Stimulated activated naive CD8-positive, alpha-beta T cell treated with anti-CD3 and anti-CD28 coated beads, Interleukin-15, Interleukin-2, amounts not matched to agents 100 ng/mL and 50 ng/mL, for 24 hours (primary cell): ENCODE data around the gene TM2D1.
A peak's percentile ranks its signal among the peaks of the same experiment; 100 is the strongest.

Experiments
- H3K27ac Mint-ChIP-seq: one replicate; pipeline ENCODE4 v1.8.0; 2021; ENCODE audit warnings: mild to moderate bottlenecking, mixed read lengths
- H3K27me3 Mint-ChIP-seq: one replicate; pipeline ENCODE4 v1.8.0; 2021; ENCODE audit warnings: mixed read lengths
- H3K36me3 Mint-ChIP-seq: one replicate; pipeline ENCODE4 v1.8.0; 2021; ENCODE audit warnings: low read depth, mixed read lengths
- H3K4me1 Mint-ChIP-seq: one replicate; pipeline ENCODE4 v1.8.0; 2021; ENCODE audit warnings: low read depth, mixed read lengths
- H3K4me3 Mint-ChIP-seq: one replicate; pipeline ENCODE4 v1.8.0; 2021; ENCODE audit warnings: mild to moderate bottlenecking, mixed read lengths
- H3K9me3 Mint-ChIP-seq: one replicate; pipeline ENCODE4 v1.8.0; 2021; ENCODE audit warnings: mixed read lengths

The TM2D1 gene

DNA sequence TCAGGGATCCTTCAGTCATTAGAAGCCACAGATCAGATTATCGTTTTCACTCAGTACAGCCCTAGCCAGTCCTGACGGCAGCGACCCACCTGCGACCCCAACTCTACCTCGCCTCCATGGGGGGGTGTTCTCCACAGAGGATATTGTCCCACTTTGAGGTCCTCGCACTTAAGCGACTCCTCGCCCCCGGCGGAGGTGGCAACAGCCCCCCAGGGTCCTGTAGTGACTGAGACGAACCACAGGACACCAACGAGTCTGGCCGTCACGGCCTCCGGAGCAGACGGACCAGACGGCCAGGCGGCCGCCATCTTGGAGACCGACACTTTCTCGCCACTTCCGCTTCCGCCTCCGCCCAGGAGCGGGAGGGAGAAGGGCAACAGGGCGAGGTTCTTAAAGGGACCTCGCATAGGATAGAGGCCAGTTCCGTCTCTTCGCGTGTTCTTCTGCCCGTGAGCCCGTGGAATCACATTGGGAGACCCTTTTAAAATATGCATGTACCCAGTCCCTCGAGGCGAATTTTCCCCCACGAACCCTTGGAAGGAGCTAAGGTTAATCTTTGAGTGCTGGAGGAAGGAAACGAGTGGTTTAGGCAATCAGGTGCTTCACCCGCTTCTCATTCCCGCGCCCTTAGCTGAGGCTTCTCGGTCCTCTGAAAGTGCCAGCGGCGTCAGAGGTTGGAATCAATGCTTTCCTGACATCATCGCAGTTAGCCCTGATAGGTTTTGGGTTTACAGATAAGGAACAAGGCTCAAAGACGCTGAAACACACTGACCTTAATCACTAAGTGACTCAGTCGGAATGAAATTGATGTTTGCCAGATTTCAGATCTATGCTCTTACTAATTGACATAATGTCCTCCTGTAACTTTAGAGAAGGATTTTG lies at the start of gene TM2D1:
TSS of gene TM2D1 (minus strand) at position 329 of the 882 bp plus-strand sequence. CDS start at position 308, 21 bp downstream.
- Mint-ChIP-seq H3K27me3 (no peaks in the 10 kb centered on the region), H3K4me3 (peak within 1 kb of the TSS; percentile 97), H3K9me3 (no peaks in the 10 kb centered on the region), H3K36me3 (peaks cover 20% of the 10 kb centered on the region), H3K4me1 (peaks cover 36% of the 10 kb centered on the region), H3K27ac (peak within 1 kb of the TSS; percentile 97)

DNA sequence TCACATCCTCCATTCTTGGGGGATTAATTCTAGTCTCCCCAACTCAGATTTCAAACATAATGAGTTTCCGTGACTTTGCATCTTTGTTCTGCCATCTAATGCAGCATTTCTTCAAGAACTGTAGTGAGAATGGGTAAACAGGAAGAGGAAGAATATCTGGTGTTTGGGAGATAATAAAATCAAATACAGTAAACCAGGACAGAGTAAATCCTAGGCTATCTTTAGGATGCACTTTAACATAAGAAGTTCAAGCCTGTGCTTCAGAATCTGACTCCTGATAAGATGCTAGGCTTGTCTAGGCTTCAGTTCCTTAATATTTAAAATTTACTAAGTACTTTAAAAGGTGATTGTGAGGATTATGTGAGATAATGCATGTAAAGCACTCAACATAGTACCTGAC lies 45.2 kb upstream of the TM2D1 start:
- no peak overlapping the region for H3K4me3 Mint-ChIP-seq
- no peak overlapping the region for H3K27ac Mint-ChIP-seq
- H3K4me1 Mint-ChIP-seq, result no peaks in the 10 kb centered on the region
- no peaks in the 10 kb centered on the region for H3K27me3 Mint-ChIP-seq
- peaks cover 12% of the 10 kb centered on the region for H3K36me3 Mint-ChIP-seq
- H3K9me3 Mint-ChIP-seq, result no peaks in the 10 kb centered on the region

DNA sequence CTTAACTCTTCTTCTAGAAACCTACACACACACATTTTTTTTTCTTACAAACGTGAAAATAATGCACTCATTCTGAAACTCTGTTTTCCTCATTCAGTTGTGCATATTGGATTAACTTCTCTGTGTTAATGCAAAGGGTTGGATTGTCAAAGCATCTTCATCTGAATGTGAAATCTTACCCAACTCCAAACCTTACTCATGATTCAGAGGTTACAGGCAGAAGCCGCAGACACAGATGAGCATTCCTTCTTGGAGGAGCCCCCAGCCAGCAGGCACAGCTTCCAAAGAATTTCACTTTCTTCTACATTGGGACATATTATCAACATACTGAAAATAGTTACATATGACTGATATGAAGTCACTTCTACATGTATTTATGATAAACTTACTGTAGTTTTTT lies 33.0 kb upstream of the TM2D1 start:
- H3K4me1 Mint-ChIP-seq, result peaks cover 21% of the 10 kb centered on the region
- H3K27ac Mint-ChIP-seq, result no peak overlapping the region
- H3K27me3 Mint-ChIP-seq, result no peaks in the 10 kb centered on the region
- no peak overlapping the region for H3K4me3 Mint-ChIP-seq
- H3K9me3 Mint-ChIP-seq, result no peaks in the 10 kb centered on the region
- H3K36me3 Mint-ChIP-seq, result no peaks in the 10 kb centered on the region

DNA sequence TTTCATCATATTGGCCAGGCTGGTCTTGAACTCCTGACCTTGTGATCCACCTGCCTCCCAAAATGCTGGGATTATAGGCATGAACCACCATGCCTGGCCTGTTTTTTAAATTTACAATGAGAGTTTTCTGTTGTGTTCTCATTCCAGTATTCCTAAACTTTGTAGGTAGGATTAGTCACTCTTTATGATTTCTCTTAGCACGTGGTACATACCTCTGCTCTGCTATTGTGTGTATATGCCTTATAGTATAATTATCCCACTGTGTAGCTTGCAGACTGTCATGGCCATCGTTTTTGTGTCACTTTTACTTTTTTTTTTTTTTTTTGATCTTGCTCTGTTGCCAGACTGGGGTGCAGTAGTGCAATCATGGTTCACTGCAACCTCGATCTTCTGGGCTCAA lies 31.8 kb upstream of the TM2D1 start:
- no peak overlapping the region for H3K4me3 Mint-ChIP-seq
- H3K27me3 Mint-ChIP-seq, result no peaks in the 10 kb centered on the region
- H3K9me3 Mint-ChIP-seq, result no peaks in the 10 kb centered on the region
- no peak overlapping the region for H3K27ac Mint-ChIP-seq
- H3K36me3 Mint-ChIP-seq, result no peaks in the 10 kb centered on the region
- peaks cover 21% of the 10 kb centered on the region for H3K4me1 Mint-ChIP-seq

DNA sequence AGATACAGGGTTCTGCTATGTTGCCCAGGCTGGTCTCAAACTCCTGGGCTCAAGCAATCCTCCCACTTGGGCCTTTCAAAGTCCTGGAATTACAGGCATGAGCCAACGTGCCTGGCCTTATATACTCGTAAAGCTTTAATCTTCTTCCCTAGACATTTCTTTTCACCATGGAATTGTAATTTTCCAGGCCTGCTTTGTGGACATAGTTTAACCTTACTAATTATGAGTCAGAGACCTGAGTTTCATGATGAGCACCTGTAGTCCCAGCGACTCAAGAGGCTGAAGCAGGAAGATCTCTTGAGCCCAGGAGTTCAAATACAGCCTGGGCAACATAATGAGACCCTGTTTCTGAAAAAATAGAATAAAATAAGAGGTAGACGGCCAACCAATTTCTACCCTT lies 29.6 kb upstream of the TM2D1 start:
- no peak overlapping the region for H3K4me3 Mint-ChIP-seq
- no peaks in the 10 kb centered on the region for H3K9me3 Mint-ChIP-seq
- no peaks in the 10 kb centered on the region for H3K27me3 Mint-ChIP-seq
- H3K27ac Mint-ChIP-seq, result peak overlapping the region; percentile 48
- no peaks in the 10 kb centered on the region for H3K36me3 Mint-ChIP-seq
- peaks cover 21% of the 10 kb centered on the region for H3K4me1 Mint-ChIP-seq

DNA sequence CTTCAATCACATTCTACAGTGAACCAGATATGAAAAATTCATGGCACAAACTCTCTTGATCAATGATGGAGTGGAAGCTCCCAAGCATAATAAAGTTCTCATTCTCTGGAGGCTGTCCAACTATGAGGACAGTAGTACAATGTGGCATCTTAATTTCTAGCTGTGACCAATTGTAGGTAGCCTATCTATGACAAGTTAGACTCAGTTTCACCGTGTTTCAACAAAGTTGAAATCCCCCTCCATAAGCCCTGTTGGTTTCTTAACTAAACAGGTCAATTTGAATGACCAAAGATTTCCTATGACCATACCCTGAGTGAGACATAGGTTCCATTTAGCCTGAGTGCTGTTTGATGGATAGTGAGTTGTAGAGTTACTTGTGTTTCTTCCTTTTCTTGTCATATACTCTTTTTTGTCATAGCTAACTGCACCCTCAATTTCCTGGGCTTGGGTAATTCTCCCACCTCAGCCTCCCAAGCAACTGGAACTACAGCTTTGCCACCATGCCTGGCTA lies 29.1 kb upstream of the TM2D1 start:
- H3K4me1 Mint-ChIP-seq, result peaks cover 21% of the 10 kb centered on the region
- H3K9me3 Mint-ChIP-seq, result no peaks in the 10 kb centered on the region
- H3K36me3 Mint-ChIP-seq, result no peaks in the 10 kb centered on the region
- peak overlapping the region; percentile 29 for H3K27ac Mint-ChIP-seq
- H3K27me3 Mint-ChIP-seq, result no peaks in the 10 kb centered on the region
- no peak overlapping the region for H3K4me3 Mint-ChIP-seq

DNA sequence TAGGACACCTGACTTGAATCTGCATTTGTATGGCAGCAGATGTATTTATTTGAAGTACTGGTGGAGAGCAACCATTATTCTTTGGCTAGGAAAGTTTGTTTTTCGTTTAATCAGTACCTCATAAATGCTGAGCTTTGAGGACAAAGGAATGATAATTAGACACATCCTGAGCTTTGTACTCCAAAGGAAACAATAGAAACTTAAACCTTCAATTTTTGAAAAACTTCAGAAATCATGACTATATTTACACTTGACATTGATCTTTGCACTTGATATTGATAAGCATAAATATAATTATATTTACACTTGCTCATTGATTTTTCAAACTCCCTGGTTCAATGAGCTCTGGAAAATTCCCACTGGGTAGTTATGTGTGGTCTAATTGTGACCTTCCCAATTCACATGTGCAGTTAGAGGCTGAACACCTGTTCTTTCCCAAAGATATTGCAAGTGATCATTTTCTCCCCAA lies 28.0 kb upstream of the TM2D1 start:
- Mint-ChIP-seq H3K27ac (no peak overlapping the region), H3K36me3 (no peaks in the 10 kb centered on the region), H3K4me3 (no peak overlapping the region), H3K4me1 (peaks cover 17% of the 10 kb centered on the region), H3K27me3 (no peaks in the 10 kb centered on the region), H3K9me3 (no peaks in the 10 kb centered on the region)

DNA sequence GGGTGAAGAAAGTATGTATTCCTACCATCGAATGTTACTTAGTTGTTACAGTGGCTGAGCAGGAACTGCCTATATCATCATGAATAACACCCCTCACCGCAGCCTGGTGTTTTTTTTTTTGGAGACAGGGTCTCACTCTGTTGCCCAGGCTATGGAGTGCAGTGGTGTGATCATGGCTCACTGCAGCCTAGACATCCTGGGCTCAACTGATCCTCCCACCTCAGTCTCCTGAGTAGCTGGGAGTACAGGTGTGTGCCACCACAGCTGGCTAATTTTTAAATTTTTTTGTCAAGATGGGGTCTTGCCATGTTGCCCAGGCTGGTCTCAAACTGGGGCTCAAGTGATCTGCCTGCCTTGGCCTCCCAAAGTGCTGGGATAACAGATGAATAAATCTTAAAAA lies 24.6 kb upstream of the TM2D1 start:
- Mint-ChIP-seq H3K36me3 (no peaks in the 10 kb centered on the region), H3K4me3 (no peak overlapping the region)

DNA sequence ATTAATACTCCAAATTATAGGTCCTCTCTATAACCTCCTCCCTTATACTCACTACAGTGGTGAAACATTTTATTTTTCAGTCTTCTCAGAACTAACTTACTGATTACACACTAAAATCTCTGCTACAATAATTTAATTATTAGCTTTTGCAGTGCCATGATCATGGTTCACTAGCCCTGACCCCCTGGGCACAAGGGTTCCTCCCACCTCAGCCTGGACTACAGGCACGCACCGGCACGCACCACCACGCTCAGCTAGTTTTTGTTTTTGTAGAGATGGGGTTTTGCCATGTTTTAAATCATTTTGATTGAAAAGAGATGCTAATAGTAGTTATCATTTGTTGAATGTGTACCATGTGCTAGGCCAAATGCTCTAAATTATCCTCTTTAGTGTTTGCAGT lies 23.6 kb upstream of the TM2D1 start:
- Mint-ChIP-seq H3K9me3 (no peaks in the 10 kb centered on the region), H3K36me3 (no peaks in the 10 kb centered on the region), H3K4me1 (peaks cover 8% of the 10 kb centered on the region), H3K27me3 (no peaks in the 10 kb centered on the region), H3K27ac (peak overlapping the region; percentile 45), H3K4me3 (no peak overlapping the region)

More for the DNA sequence above, 24.6 kb upstream of the TM2D1 start:
- H3K4me1 Mint-ChIP-seq, result peaks cover 17% of the 10 kb centered on the region
- H3K27ac Mint-ChIP-seq, result no peak overlapping the region
- no peaks in the 10 kb centered on the region for H3K9me3 Mint-ChIP-seq
- H3K27me3 Mint-ChIP-seq, result no peaks in the 10 kb centered on the region

DNA sequence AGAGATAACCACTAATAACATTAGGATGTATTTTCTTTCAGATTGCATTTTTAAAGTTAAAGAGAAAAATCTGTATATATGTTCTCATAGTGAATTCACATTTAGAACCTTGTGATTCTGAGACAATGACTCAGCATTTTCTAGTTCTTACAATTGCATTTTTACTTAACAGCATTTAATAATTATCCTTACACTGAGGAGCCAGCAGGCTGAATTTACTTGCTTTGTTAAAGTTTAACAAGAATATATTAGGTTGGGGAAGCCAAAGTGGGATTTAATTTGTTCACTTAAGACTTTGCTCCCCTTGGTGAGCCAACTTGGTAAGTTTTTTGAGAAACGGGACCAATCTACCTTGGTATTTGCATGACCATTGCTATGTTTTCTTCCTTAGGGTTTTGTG lies 21.9 kb upstream of the TM2D1 start:
- Mint-ChIP-seq H3K4me3 (no peak overlapping the region), H3K27me3 (no peaks in the 10 kb centered on the region), H3K9me3 (no peaks in the 10 kb centered on the region), H3K27ac (no peak overlapping the region), H3K36me3 (no peaks in the 10 kb centered on the region), H3K4me1 (peaks cover 14% of the 10 kb centered on the region)

DNA sequence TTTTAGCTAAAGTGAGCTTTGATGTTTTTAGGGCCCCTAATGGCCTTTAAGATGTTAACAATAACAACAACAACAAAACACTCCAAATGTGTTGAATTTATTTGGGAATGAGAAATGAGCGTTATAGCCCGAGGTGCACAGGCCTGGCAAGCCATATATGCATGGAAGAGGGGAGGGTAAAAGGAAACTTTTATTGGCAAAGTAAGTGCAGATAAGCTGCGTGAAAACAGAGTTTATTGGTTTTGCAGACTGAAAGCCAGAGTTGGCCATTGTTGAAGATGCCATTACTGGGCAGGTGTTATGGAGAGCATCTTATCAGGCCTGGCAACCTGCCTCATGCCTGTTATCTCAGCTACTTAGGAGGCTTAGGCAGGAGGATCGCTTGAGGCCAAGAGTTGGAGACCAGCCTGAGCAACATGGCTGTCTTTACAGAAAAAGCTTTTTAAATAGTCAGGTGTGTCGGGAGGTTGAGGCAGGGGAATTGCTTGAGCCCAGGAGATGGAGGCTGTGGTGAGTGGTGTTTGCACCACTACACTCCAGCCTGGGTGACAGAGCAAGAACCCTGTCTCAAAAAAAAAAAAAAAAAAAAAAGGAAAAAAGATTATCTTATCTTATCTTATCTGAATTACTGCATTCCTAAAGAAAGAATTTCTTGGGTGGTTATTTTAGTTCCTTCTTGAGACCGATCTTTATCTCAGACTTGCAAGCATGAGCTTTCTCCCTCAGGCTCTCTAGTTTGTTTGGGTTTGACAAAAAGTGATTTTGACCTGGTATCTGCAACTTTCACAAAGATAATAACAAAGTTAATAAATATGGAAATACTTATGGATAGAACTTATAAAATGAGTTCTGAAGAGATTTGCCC lies 19.0 kb upstream of the TM2D1 start:
- Mint-ChIP-seq H3K36me3 (no peaks in the 10 kb centered on the region), H3K27me3 (no peaks in the 10 kb centered on the region), H3K27ac (no peak overlapping the region), H3K4me3 (peak overlapping the region; percentile 67), H3K4me1 (peaks cover 22% of the 10 kb centered on the region), H3K9me3 (no peaks in the 10 kb centered on the region)

DNA sequence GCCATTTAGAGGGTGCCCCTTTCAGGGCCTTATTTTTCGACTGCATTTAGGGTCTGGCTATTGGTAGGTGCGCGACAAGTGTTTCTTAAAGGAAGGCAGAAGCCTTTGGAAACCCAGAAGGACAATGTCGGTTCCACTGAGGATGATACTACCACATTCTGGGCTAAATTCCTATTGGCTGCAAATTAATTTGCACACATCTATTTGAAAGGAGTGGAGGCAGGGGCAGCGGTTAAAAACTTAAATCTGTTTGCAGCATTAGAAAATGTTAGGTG lies 18.4 kb upstream of the TM2D1 start:
- Mint-ChIP-seq H3K27me3 (no peaks in the 10 kb centered on the region), H3K9me3 (no peaks in the 10 kb centered on the region), H3K36me3 (no peaks in the 10 kb centered on the region), H3K4me1 (peaks cover 22% of the 10 kb centered on the region), H3K4me3 (peak overlapping the region; percentile 67), H3K27ac (no peak overlapping the region)

DNA sequence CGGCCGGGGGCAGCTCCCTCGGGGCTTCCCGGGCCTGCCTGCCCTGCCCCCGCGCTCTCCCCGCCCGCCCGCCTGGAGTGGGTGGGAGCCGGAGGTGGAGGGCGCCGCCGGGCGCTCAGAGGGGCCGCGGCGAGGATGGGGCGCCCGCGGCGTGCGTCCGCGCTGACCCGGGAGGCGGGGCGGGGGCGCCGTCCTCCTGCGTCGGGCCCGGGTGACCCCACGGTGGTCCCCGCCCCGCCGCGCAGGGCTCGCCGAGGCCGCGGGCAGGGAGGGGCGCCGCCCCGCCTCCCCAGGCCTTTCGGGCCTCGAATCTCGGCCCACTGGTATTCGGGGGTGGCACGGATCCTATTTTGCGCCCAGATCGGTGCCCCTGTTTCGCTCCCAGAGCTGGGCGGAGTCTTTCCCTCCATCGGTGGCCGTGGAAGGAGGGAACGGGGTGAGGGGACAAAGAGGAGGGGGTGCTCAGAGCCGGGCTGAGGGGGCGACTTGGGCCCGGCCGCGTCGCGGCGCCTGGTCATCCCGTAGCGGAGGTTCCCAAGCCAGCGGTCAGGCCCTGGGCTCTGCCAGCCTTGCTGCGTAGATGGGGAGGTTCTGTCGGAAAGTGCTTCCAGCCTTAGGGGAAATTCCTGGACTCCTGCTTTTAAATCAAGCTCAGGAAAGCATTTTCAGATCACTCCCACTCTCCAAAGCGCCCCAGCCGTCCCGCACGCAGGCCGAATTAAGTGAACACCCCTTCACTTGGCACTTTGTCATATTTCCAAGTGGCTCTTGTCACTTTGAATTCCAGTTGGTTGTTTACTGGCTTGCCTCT lies 17.9 kb upstream of the TM2D1 start:
- no peaks in the 10 kb centered on the region for H3K27me3 Mint-ChIP-seq
- H3K4me3 Mint-ChIP-seq, result peak overlapping the region; percentile 67
- no peaks in the 10 kb centered on the region for H3K9me3 Mint-ChIP-seq
- no peak overlapping the region for H3K27ac Mint-ChIP-seq
- H3K4me1 Mint-ChIP-seq, result peaks cover 22% of the 10 kb centered on the region
- no peaks in the 10 kb centered on the region for H3K36me3 Mint-ChIP-seq

DNA sequence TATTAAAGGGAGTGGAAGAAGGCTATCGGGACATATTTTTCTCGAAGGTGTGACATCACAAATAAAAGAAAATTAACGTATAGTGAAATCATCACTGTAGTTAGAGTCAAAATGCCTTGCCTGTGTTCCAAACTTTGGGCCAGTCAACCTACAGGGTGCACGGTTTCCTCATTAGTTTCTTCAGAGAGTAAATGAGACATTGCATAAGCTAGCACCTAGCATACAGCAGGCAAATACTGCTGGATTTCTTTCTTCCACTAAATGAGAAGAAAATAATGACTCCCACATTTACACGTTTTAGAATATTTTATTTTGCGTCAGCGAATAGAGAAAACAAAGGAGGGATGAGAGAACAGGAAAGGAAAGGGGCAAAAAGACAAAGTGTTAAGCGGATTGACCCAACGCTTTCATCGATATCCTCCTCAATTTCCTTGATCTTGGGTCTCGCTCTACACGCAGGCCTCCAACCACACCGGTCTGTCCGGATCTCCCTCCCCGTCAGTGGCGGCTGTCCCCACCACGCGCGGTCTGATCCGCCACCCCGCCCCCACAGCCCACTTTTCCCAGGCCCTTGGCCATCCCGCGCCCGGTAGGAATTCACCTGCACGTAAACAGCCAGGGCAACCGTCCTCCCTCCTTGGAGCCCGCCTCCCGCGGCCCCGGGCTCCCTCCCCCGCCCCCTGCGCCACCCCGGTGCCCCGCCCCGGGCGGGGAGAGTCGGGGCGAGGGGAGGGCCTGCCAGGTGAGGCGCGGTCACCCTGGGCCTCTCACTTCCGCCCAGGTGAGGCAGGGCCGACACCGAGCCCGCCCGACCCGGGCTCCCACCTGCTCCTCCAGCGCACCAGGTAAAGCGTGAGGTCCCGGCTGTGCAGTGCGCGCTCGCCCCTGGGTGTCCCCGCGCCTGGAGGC lies 17.0 kb upstream of the TM2D1 start, which contains the start of gene PATJ:
TSS of gene PATJ (plus strand) at position 770 of the 909 bp plus-strand sequence. CDS start 20,413 bp downstream, outside the sequence.
- Mint-ChIP-seq H3K4me3 (peak within 1 kb of the TSS; percentile 87), H3K4me1 (peaks cover 17% of the 10 kb centered on the region), H3K27ac (peak within 1 kb of the TSS; percentile 61), H3K36me3 (no peaks in the 10 kb centered on the region), H3K9me3 (no peaks in the 10 kb centered on the region), H3K27me3 (no peaks in the 10 kb centered on the region)
